ENCODE results near the gene TNNI2. TPM values are rescaled to one million over a fixed set of nuclear protein-coding genes. Genes with fewer than 3 reads are reported as not detected.

The TNNI2 gene
- total and polyA plus RNA-seq, 2 experiments from 2014 or later: 0.73 to 5.5 TPM

GRCh38 chr11:1887451-1888346 lies 48.9 kb downstream of the TNNI2 start:
- no peak for TF ChIP-seq EZH2phosphoT487 (IDR thresholded peaks at IDR 0.05; ENCODE audit: low read depth, severe bottlenecking, unreplicated experiment)
- TF ChIP-seq CTCF (IDR thresholded peaks at IDR 0.05; ENCODE audit: poor library complexity): no peak
- no peak for TF ChIP-seq EZH2 (IDR thresholded peaks at IDR 0.05; ENCODE audit: borderline replicate concordance)
- Histone ChIP-seq H3K4me1 (ENCODE audit: insufficient read depth) (peaks cover 4% of the 10 kb centered on the region), H3K27ac (no peak overlapping the region), H3K9me3 (ENCODE audit: low read depth) (no peaks in the 10 kb centered on the region), H4K20me1 (ENCODE audit: insufficient read depth, poor library complexity, severe bottlenecking) (no peaks in the 10 kb centered on the region), H3K27me3 (no peaks in the 10 kb centered on the region), H3K4me2 (no peak overlapping the region), H3K79me2 (no peaks in the 10 kb centered on the region), H3K4me3 (no peak overlapping the region), H3K36me3 (replicated peaks; ENCODE audit: insufficient read depth, low read depth) (no peaks in the 10 kb centered on the region), H3K9me2 (replicated peaks; ENCODE audit: insufficient read depth) (no peaks in the 10 kb centered on the region), H2AFZ (no peak overlapping the region)
- no peak for DNase-seq (ENCODE audit: low spot score)
- 87% methylated on average over 11 of the region's 11 CpGs for WGBS (ENCODE audit: low lambda C conversion rate, missing lambda C conversion rate)

GRCh38 chr11:1888347-1888753 lies 49.6 kb downstream of the TNNI2 start:
- Histone ChIP-seq H3K9me3 (ENCODE audit: low read depth) (no peaks in the 10 kb centered on the region), H3K4me3 (no peak overlapping the region), H3K9me2 (replicated peaks; ENCODE audit: insufficient read depth) (no peaks in the 10 kb centered on the region), H3K79me2 (no peaks in the 10 kb centered on the region), H3K4me2 (no peak overlapping the region), H4K20me1 (ENCODE audit: insufficient read depth, poor library complexity, severe bottlenecking) (no peaks in the 10 kb centered on the region), H2AFZ (no peak overlapping the region), H3K27ac (no peak overlapping the region), H3K27me3 (no peaks in the 10 kb centered on the region), H3K36me3 (replicated peaks; ENCODE audit: insufficient read depth, low read depth) (no peaks in the 10 kb centered on the region), H3K4me1 (ENCODE audit: insufficient read depth) (no peaks in the 10 kb centered on the region)
- no peak for DNase-seq (ENCODE audit: low spot score)
- TF ChIP-seq CTCF (IDR thresholded peaks at IDR 0.05; ENCODE audit: poor library complexity): no peak
- TF ChIP-seq EZH2 (IDR thresholded peaks at IDR 0.05; ENCODE audit: borderline replicate concordance): no peak
- no peak for TF ChIP-seq EZH2phosphoT487 (IDR thresholded peaks at IDR 0.05; ENCODE audit: low read depth, severe bottlenecking, unreplicated experiment)
- 75% methylated on average over 9 of the region's 9 CpGs for WGBS (ENCODE audit: low lambda C conversion rate, missing lambda C conversion rate)

GRCh38 chr11:1888811-1889210 lies 50.0 kb downstream of the TNNI2 start:
- Histone ChIP-seq H3K9me3 (ENCODE audit: low read depth) (no peaks in the 10 kb centered on the region), H4K20me1 (ENCODE audit: insufficient read depth, poor library complexity, severe bottlenecking) (no peaks in the 10 kb centered on the region), H3K36me3 (replicated peaks; ENCODE audit: insufficient read depth, low read depth) (no peaks in the 10 kb centered on the region), H3K4me1 (ENCODE audit: insufficient read depth) (no peaks in the 10 kb centered on the region), H3K27ac (no peak overlapping the region), H3K4me3 (no peak overlapping the region), H3K79me2 (no peaks in the 10 kb centered on the region), H3K4me2 (no peak overlapping the region), H3K9me2 (replicated peaks; ENCODE audit: insufficient read depth) (no peaks in the 10 kb centered on the region), H3K27me3 (no peaks in the 10 kb centered on the region), H2AFZ (no peak overlapping the region)
- no peak for DNase-seq (ENCODE audit: low spot score)
- 97% methylated on average over 6 of the region's 6 CpGs for WGBS (ENCODE audit: low lambda C conversion rate, missing lambda C conversion rate)
- TF ChIP-seq EZH2 (IDR thresholded peaks at IDR 0.05; ENCODE audit: borderline replicate concordance): no peak
- TF ChIP-seq EZH2phosphoT487 (IDR thresholded peaks at IDR 0.05; ENCODE audit: low read depth, severe bottlenecking, unreplicated experiment): no peak
- TF ChIP-seq CTCF (IDR thresholded peaks at IDR 0.05; ENCODE audit: poor library complexity): no peak

All from hepatocyte (in vitro differentiated cells).